ENCODE measurements around the gene PICALM. TPM values are rescaled to one million over a fixed set of nuclear protein-coding genes. Genes with fewer than 3 reads are reported as not detected.

The PICALM gene
- polyA plus RNA-seq, 1 experiment: 303 TPM

DNA sequence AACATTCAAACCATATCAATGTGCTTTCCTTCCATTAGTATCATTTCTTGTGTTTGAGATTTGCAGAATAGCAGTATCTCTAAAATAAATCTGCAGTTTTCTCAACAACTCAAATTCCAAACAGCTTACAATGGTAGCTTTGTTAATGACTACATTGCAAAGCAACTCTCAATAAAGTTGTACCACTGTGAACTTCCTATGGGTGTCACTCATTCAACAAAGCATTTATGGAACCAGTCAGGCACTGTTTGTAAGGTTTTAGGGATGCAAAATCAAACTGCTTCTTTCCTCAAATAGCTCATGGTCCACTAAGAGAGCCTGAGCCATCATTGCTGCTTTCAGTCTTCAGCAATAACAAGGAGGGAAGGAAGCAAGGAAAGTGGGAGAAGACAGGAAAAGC lies 122.7 kb downstream of the PICALM start:
- no peak for DNase-seq (ENCODE audit: low read depth, low spot score)
- ChIA-PET CTCF (interaction anchor here (0.9 to 1.5 kb wide), 5 partner anchors 23 to 346 kb away, joined by 3 to 10 read pairs (median 3); partner anchors contain the start of gene CCDC83), POLR2A (interaction anchor here (1.1 kb wide), 1 partner anchor 21 kb away, joined by 3 read pairs; no protein-coding TSS in a partner anchor)
- no peak overlapping the region for H3K4me3 ChIP-seq (ENCODE audit: low read depth, low read length)
- H3K27me3 ChIP-seq (ENCODE audit: control insufficient read depth, insufficient read depth, low read length): no peaks in the 10 kb centered on the region
- H3K9me3 ChIP-seq (ENCODE audit: control insufficient read depth, insufficient read depth, low read length): no peaks in the 10 kb centered on the region
- TF ChIP-seq, protein P1, sequence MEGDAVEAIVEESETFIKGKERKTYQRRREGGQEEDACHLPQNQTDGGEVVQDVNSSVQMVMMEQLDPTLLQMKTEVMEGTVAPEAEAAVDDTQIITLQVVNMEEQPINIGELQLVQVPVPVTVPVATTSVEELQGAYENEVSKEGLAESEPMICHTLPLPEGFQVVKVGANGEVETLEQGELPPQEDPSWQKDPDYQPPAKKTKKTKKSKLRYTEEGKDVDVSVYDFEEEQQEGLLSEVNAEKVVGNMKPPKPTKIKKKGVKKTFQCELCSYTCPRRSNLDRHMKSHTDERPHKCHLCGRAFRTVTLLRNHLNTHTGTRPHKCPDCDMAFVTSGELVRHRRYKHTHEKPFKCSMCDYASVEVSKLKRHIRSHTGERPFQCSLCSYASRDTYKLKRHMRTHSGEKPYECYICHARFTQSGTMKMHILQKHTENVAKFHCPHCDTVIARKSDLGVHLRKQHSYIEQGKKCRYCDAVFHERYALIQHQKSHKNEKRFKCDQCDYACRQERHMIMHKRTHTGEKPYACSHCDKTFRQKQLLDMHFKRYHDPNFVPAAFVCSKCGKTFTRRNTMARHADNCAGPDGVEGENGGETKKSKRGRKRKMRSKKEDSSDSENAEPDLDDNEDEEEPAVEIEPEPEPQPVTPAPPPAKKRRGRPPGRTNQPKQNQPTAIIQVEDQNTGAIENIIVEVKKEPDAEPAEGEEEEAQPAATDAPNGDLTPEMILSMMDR (IDR thresholded peaks at IDR 0.05; ENCODE audit: low read depth, low read length): no peak
- H3K27ac ChIP-seq (ENCODE audit: low read depth, low read length): no peak overlapping the region

DNA sequence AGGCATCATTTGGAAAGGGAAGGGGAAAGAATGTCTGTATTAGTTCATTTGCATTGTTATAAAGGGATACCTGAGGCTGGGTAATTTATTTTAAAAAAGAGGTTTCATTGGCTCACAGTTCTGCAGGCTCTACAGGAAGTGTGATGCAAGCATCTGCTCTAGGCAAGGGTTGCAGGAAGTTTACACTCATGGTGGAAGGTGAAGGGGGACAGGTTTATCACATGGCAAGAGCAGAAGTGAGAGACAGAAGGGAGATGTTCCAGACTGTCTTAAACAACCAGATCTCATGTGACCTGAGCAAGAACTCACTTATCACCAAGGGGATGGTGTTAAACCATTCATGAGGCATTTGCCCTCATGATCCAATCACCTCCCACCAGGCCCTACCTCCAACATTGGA lies 123.1 kb downstream of the PICALM start:
- ChIA-PET POLR2A (interaction anchor here (1.1 kb wide), 1 partner anchor 21 kb away, joined by 3 read pairs; no protein-coding TSS in a partner anchor), CTCF (interaction anchor here (0.9 to 1.5 kb wide), 4 partner anchors 23 to 346 kb away, joined by 3 to 10 read pairs (median 3); partner anchors contain the start of gene CCDC83)
- no peak for DNase-seq (ENCODE audit: low read depth, low spot score)
- Histone ChIP-seq H3K9me3 (ENCODE audit: control insufficient read depth, insufficient read depth, low read length) (no peaks in the 10 kb centered on the region), H3K27me3 (ENCODE audit: control insufficient read depth, insufficient read depth, low read length) (no peaks in the 10 kb centered on the region), H3K27ac (ENCODE audit: low read depth, low read length) (no peak overlapping the region), H3K4me3 (ENCODE audit: low read depth, low read length) (no peak overlapping the region)
- TF ChIP-seq, protein P1 (IDR thresholded peaks at IDR 0.05; ENCODE audit: low read depth, low read length): no peak

DNA sequence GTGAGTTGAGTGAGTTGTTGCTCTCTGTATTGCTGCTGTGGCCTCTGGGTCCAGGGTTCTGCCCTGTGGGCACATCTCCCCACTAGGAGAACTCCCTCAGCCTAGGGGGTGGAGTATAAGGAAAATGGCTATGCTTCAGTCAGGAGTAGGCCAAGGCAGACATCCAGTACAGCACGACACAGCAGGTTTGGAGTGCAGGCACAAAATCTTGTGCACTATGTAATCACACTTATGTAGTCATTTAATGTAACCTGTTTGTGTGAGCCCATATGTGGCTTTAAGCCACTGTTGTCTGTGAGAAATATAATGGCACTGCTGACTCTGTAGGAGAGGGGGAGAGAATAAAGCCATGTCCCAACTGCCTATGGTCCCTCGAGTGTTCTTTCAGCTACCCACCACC lies 123.6 kb downstream of the PICALM start:
- TF ChIP-seq, protein P1 (IDR thresholded peaks at IDR 0.05; ENCODE audit: low read depth, low read length): no peak
- Histone ChIP-seq H3K27ac (ENCODE audit: low read depth, low read length) (no peak overlapping the region), H3K27me3 (ENCODE audit: control insufficient read depth, insufficient read depth, low read length) (no peaks in the 10 kb centered on the region), H3K9me3 (ENCODE audit: control insufficient read depth, insufficient read depth, low read length) (no peaks in the 10 kb centered on the region), H3K4me3 (ENCODE audit: low read depth, low read length) (no peak overlapping the region)
- POLR2A ChIA-PET: no interaction called here
- CTCF ChIA-PET: interaction anchor here (1.5 kb wide), 1 partner anchor 90 kb away, joined by 3 read pairs; the partner anchor contains the start of gene CCDC83
- no peak for DNase-seq (ENCODE audit: low read depth, low spot score)

DNA sequence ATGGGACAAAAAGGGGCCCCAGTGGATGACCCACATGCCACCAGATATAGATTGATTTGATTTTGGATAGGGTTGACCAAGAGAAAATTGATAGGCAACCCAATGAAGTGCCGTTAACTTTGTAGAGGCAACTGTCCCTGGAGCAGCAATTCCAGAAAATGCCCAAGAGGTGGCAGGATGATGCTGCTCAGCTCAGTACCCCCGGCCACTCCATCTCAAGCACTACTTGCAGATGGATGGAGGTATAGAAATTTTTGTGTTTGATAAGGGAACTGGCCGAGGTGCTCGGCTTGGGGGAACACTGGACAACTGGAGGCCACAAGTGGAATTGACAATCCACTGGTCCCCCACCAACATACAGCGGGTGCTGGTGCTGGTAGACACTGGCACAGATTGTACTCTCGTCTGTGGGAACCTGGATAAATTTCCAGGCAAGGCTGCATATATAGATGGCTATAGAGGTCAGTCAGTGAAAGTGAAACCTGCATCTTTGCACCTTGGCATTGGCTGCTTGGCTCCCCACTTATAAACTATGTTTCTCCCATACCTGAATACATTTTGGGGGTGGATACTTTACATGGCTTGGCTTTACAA lies 127.4 kb downstream of the PICALM start:
- Histone ChIP-seq H3K27ac (ENCODE audit: low read depth, low read length) (no peak overlapping the region), H3K27me3 (ENCODE audit: control insufficient read depth, insufficient read depth, low read length) (no peaks in the 10 kb centered on the region), H3K4me3 (ENCODE audit: low read depth, low read length) (no peak overlapping the region), H3K9me3 (ENCODE audit: control insufficient read depth, insufficient read depth, low read length) (no peaks in the 10 kb centered on the region)
- TF ChIP-seq, protein P1 (IDR thresholded peaks at IDR 0.05; ENCODE audit: low read depth, low read length): peak; percentile 74
- DNase-seq (ENCODE audit: low read depth, low spot score): peak; percentile 53
- CTCF ChIA-PET: interaction anchor here (0.5 to 1.0 kb wide), 5 partner anchors 86 to 350 kb away, joined by 3 to 5 read pairs (median 4); partner anchors contain the start of gene CCDC83
- POLR2A ChIA-PET: no interaction called here

Data from AG04450 (cell line).